Transverse colon (tissue), 4 donors: ENCODE results near the gene CYYR1. TPM values are rescaled to one million over a fixed set of nuclear protein-coding genes. Genes with fewer than 3 reads are reported as not detected.
"Not testable (repeated sequence)": the region's sequence is repeated elsewhere in the genome, so short reads cannot be mapped to it uniquely, and the experiment has no call there.

Experiments used
- DNase-seq: peaks from one replicate; pipeline ENCODE4 v3.0.0-alpha.2; 2019
- H3K27ac ChIP-seq, 4 donors: fragments of 200-600 bp; sonication (generic); 2 replicates each; pipeline ENCODE4 v1.5.1; 2016 to 2018; ENCODE audit warnings: inconsistent platforms in 4 of 4
- H3K27me3 ChIP-seq: fragments of 200-600 bp; sonication (generic); 2 replicates; pipeline ENCODE4 v1.5.1; 2017; ENCODE audit warnings: inconsistent platforms
- H3K36me3 ChIP-seq, 4 donors: fragments of 200-600 bp; sonication (generic); 2 replicates each; pipeline ENCODE4 v1.5.1; 2017 to 2019; ENCODE audit warnings: inconsistent platforms in 4 of 4
- H3K4me1 ChIP-seq, 4 donors: fragments of 200-600 bp; sonication (generic); 2 replicates each; pipeline ENCODE4 v1.5.1; 2017 to 2020; ENCODE audit warnings: inconsistent platforms in 4 of 4
- H3K4me3 ChIP-seq, 4 donors: fragments of 200-600 bp; sonication (generic); 1 replicate in 1 of 4; 2 replicates in 3 of 4; pipeline versions ENCODE4 v1.5.1 to v1.6.1; 2017 to 2019; ENCODE audit warnings: inconsistent platforms in 4 of 4
- H3K9me3 ChIP-seq, 2 donors: fragments of 200-600 bp; sonication (generic); 2 replicates each; pipeline ENCODE4 v1.5.1; 2017 to 2019; ENCODE audit warnings: inconsistent platforms in 2 of 2
- EP300 ChIP-seq: sonication (generic); formaldehyde crosslinking; IDR thresholded peaks from one replicate; pipeline ENCODE4 v1.6.1; 2017; ENCODE audit warnings: antibody characterized with exemption, low read depth
- POLR2A ChIP-seq: fragments of 450-650 bp; IDR thresholded peaks from one replicate; pipeline ENCODE4 v1.6.1; 2016; ENCODE audit warnings: antibody characterized with exemption, mild to moderate bottlenecking, moderate library complexity
- POLR2AphosphoS5 ChIP-seq, 3 donors: sonication (generic); formaldehyde crosslinking; IDR thresholded peaks; one replicate each; pipeline ENCODE4 v1.6.1; 2016; ENCODE audit warnings: antibody characterized with exemption in 3 of 3
- WGBS, 2 donors: methylation state at CpG; one replicate each; pipeline ENCODE4 v1.1.5; 2018; ENCODE audit warnings: low coverage in 1 of 2; 5-methylcytosine and 5-hydroxymethylcytosine counted together
- in situ Hi-C, 4 donors: fragments of 200-750 bp; cut with MboI; loops; one replicate each; pipeline versions ENCODE4 v1.15.0 to v1.15.1; 2017; ENCODE audit warnings: low sequenced_read_pairs in 3 of 4, low pct_ligation_motif_present in 1 of 4, low pct_unique_long_range_greater_than_20kb in 1 of 4
- intact Hi-C: fragments of 100-400 bp; cut with DNase I; formaldehyde crosslinking; loops from one replicate; pipeline ENCODE4 v1.15.1; 2023; ENCODE audit warnings: low total_unique reads
- total RNA-seq, 4 donors: library from RNA; depleted of rRNA; stranded (reverse); fragments of >200 nt; gene quantifications; one replicate each; pipeline ENCODE4 v1.1.0, GENCODE V29; 2016
- TF ChIP-seq, protein P1 (sequence below), 5 experiments: fragments of 200-600 bp in 3 of 5; fragments of 450-650 bp in 2 of 5; sonication (generic) in 3 of 5; IDR thresholded peaks; 1 replicate in 2 of 5; 2 replicates in 3 of 5; pipeline ENCODE4 v1.5.1; 2016 to 2017; ENCODE audit warnings: antibody characterized with exemption in 5 of 5, inconsistent platforms in 3 of 5, mild to moderate bottlenecking in 2 of 5, moderate library complexity in 1 of 5

CYYR1 gene
- total RNA-seq, 4 donors from 2014 or later = 0.75 to 6.6 (median 3.5) TPM

DNA sequence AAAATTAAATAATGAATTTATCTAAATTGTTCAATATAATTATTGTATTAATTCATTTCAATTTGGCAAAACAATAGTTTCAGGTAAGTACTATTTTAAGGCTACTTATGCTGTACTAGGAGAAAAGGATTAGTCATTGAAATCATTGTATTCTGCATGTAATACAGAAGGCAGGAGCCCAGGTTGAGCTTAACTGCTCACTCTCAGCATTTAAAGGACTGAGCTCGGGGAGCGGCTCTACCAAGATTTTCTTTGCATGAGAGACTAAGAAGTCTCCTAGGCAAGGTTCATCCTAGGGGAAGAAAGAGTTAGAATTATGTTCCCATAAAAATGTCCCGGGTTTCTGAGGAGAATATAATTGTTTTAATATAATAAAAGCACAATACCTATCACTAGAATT is 112.5 kb downstream of the CYYR1 start:
- no peaks in the 10 kb centered on the region for H3K36me3 ChIP-seq
- H3K27me3 ChIP-seq = no peaks in the 10 kb centered on the region
- intact Hi-C loops = no loop called here
- WGBS, 2 donors = 81 to 82% methylated on average over 3 of the region's 3 CpGs
- H3K27ac ChIP-seq = no peak overlapping the region
- no peak for DNase-seq
- H3K4me1 ChIP-seq = no peaks in the 10 kb centered on the region
- H3K9me3 ChIP-seq = no peaks in the 10 kb centered on the region
- in situ Hi-C loops = no loop called here
- no peak overlapping the region for H3K4me3 ChIP-seq
- TF ChIP-seq POLR2A (no peak), POLR2AphosphoS5 (IDR thresholded peaks at IDR 0.05) (no peak)

DNA sequence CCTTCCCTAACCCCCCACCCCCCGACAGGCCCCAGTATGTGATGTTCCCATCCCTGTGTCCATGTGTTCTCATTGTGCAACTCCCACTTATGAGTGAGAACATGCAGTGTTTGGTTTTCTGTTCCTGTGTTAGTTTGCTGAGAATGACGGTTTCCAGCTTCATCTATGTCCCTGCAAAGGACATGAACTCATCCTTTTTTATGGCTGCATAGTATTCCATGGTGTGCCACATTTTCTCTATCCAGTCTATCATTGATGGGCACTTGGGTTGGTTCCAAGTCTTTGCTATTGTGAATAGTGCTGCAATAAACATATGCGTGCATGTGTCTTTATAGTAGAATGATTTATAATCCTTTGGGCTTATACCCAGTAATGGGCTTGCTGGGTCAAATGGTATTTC is 114.2 kb downstream of the CYYR1 start:
- H3K4me3 ChIP-seq, DNase-seq, H3K27ac ChIP-seq, in situ Hi-C loops, H3K36me3 ChIP-seq, H3K27me3 ChIP-seq, H3K9me3 ChIP-seq, intact Hi-C loops, H3K4me1 ChIP-seq: not testable (repeated sequence)
- 82 to 100% methylated on average over 2 to 3 of the region's 3 CpGs for WGBS, 2 donors

DNA sequence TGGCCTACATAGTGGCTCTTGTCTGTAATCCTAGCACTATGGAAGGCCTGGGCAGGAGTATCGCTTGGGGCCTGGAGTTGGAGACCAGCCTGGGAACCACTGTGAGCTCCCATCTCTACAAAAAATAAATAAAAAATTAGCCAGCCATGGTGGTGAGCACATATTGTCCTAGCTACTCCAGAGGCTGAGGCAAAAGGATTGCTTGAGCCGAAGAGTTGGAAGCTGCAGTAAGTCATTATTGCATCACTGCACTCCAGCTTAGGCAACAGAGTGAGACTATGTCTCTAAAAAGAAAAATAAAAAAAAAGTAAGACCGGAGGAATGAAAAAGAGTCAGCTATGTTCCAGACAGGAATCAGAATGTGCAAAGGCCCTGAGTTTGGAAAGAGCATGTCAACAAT is 115.3 kb downstream of the CYYR1 start:
- H3K27me3 ChIP-seq = no peaks in the 10 kb centered on the region
- no peaks in the 10 kb centered on the region for H3K9me3 ChIP-seq
- H3K27ac ChIP-seq = no peak overlapping the region
- in situ Hi-C loops = no loop called here
- DNase-seq = no peak
- no peaks in the 10 kb centered on the region for H3K36me3 ChIP-seq
- H3K4me1 ChIP-seq = no peaks in the 10 kb centered on the region
- H3K4me3 ChIP-seq = no peak overlapping the region
- TF ChIP-seq, protein P1, sequence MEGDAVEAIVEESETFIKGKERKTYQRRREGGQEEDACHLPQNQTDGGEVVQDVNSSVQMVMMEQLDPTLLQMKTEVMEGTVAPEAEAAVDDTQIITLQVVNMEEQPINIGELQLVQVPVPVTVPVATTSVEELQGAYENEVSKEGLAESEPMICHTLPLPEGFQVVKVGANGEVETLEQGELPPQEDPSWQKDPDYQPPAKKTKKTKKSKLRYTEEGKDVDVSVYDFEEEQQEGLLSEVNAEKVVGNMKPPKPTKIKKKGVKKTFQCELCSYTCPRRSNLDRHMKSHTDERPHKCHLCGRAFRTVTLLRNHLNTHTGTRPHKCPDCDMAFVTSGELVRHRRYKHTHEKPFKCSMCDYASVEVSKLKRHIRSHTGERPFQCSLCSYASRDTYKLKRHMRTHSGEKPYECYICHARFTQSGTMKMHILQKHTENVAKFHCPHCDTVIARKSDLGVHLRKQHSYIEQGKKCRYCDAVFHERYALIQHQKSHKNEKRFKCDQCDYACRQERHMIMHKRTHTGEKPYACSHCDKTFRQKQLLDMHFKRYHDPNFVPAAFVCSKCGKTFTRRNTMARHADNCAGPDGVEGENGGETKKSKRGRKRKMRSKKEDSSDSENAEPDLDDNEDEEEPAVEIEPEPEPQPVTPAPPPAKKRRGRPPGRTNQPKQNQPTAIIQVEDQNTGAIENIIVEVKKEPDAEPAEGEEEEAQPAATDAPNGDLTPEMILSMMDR (IDR thresholded peaks at IDR 0.05) = no peak
- TF ChIP-seq POLR2A = no peak
- no peak for TF ChIP-seq POLR2AphosphoS5 (IDR thresholded peaks at IDR 0.05)
- no peak for TF ChIP-seq EP300
- 88 to 97% methylated on average over 3 of the region's 3 CpGs for WGBS, 2 donors
- intact Hi-C loops = no loop called here

DNA sequence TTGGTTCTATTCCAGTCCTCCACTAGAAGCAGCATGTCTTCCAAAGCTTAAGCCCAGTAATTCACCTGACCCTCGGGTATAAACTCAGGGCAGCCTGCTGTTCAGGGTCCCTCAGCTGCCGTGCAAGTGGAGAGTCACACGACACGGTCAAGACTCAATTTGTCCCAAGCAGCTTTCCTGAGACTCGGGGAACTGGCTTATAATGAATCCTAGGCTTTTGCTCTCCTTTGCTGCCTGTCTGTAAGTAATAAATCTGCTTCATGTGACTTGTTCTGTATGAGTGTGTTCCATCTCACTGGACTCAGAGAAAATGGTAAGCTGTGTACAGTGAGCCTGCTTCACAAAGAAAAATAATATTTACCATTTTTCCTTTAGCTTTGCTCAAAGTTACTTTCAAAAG is 119.8 kb downstream of the CYYR1 start:
- Histone ChIP-seq H3K27me3 (no peaks in the 10 kb centered on the region), H3K4me1 (no peaks in the 10 kb centered on the region), H3K36me3 (no peaks in the 10 kb centered on the region), H3K9me3 (no peaks in the 10 kb centered on the region), H3K27ac (no peak overlapping the region), H3K4me3 (no peak overlapping the region)
- TF ChIP-seq EP300 (no peak), POLR2A (no peak), POLR2AphosphoS5 (IDR thresholded peaks at IDR 0.05) (no peak)
- TF ChIP-seq, protein P1 (IDR thresholded peaks at IDR 0.05) = no peak
- 69% methylated on average over 5 of the region's 5 CpGs; no CpG with 5 or more reads in 1 of the 2 donors for WGBS, 2 donors
- intact Hi-C loops (no loop called here), in situ Hi-C loops (no loop called here)
- DNase-seq = no peak

DNA sequence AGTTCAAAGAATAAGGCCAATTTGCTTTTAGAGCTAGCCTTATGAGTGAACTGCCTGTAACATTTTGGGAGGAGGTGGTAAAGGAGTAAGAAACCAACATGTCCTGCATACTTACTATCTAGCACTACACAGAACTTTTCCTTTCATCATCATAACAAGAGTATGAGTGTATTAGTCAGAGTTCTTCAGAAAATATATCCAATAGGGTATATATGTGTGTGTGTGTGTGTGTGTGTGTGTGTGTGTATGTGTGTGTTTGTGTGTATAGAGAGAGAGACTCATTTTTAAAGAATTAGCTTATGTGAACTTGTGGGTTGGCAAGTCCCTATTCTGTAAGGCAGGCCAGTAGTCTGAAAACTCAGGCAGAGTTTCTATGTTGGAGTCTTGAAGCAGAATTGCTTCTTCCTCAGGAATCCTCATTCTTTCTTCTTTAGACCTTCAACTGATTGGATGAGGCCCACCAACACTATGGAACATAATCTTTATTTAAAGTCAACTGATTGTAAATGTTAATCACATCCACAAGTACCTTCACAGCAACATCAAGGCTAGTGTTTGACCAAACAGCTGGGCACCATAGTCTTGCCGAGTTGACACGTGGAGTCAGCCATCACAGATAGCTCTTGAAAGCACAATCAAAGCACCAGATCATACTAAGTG is 121.9 kb downstream of the CYYR1 start:
- in situ Hi-C loops (no loop called here), intact Hi-C loops (no loop called here)
- H3K27me3 ChIP-seq = no peaks in the 10 kb centered on the region
- H3K27ac ChIP-seq = no peak overlapping the region
- no peaks in the 10 kb centered on the region for H3K4me1 ChIP-seq
- 91 to 100% methylated on average over 2 of the region's 2 CpGs for WGBS, 2 donors
- H3K36me3 ChIP-seq = no peaks in the 10 kb centered on the region
- no peaks in the 10 kb centered on the region for H3K9me3 ChIP-seq
- no peak for DNase-seq
- H3K4me3 ChIP-seq = no peak overlapping the region
- TF ChIP-seq, protein P1 (IDR thresholded peaks at IDR 0.05) = no peak
- no peak for TF ChIP-seq POLR2A
- no peak for TF ChIP-seq EP300
- no peak for TF ChIP-seq POLR2AphosphoS5 (IDR thresholded peaks at IDR 0.05)
